Suppressor macrophage treated with lipopolysaccharide for 4 hours (primary cell): ENCODE results near the gene MYL4.
A peak's percentile ranks its signal among the peaks of the same experiment; 100 is the strongest.
"Not testable (repeated sequence)": the region's sequence is repeated elsewhere in the genome, so short reads cannot be mapped to it uniquely, and the experiment has no call there.

Experiments
- DNase-seq: peaks from one replicate; pipeline ENCODE4 v3.0.0-alpha.2; 2020

The MYL4 gene

GRCh38 chr17:47223460-47223859 lies 14.3 kb downstream of the MYL4 start:
- DNase-seq = no peak

DNA sequence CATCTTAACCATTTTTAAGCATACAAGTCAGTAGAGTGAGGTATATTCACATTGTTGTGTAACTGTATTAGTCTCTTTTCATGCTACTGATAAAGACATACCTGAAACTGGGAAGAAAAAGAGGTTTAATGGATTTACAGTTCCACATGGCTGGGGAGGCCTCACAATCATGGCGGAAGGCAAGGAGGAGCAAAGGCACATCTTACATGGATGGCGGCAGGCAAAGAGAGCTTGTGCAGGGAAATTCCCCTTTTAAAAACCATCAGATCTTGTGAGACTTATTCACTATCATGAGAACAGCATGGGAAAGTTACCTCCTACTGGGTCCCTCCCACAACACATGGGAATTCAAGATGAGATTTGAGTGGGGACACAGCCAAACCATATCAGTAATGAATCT lies 14.9 kb downstream of the MYL4 start:
- DNase-seq = not testable (repeated sequence)

- DNase-seq = no peak
These were observed 15.8 kb downstream of the MYL4 start for GRCh38 chr17:47224966-47225365.

GRCh38 chr17:47225436-47225858 lies 16.3 kb downstream of the MYL4 start:
- DNase-seq = peak; percentile 90

DNA sequence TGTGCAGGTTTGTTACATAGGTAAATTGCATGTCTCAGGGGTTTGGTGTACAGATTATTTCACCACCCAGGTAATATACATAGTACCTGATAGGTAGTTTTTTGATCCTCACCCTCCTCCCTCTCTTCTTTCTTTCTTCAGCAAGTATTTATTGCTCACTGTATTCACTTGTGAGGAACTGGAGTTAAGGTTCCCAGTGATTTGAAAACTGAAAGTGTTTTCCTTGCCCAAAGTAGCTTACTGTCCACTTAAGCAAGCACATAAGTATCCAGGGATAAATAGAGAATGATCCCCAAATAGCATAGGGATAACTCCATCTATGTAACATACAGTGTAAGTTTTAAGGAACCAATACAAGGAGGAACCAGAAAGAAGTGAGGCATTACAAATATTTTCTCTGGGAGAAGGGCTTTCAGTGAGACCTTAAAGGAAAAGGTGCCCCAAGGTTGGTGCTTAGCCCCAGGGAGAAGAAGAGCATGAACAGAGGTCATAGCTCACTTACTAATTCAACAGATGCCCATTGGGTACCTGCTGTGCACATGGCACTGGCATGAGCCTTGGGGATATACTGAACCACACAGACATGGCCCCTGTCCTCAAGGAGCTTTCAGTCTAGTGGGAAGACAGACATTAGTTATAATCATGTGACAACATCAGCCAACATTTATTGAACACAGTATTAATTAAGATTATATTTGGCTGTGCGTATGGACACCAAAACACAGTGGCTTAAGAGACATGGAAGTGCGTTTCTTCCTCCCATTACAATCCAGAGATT lies 17.0 kb downstream of the MYL4 start:
- peak; percentile 71 for DNase-seq

DNA sequence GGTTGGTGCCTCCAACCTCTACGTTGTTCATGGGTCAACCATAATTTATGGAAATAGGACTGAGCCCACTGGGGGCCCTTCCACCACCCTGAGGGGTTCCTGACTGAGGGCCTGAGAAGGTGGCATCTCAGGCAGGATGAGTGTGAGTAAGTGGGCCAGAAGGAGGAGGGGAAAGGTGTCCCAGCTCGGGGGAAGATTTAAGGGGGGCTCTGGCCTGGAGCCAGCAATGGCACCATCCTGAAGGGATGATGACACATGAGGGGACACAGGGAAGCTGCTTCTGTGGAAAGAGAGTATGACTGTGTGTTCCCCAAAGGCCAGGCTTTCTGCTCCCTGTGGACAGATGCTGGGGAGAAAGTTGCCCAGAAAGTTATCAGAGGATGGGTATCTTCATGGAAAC lies 18.7 kb downstream of the MYL4 start:
- no peak for DNase-seq

DNA sequence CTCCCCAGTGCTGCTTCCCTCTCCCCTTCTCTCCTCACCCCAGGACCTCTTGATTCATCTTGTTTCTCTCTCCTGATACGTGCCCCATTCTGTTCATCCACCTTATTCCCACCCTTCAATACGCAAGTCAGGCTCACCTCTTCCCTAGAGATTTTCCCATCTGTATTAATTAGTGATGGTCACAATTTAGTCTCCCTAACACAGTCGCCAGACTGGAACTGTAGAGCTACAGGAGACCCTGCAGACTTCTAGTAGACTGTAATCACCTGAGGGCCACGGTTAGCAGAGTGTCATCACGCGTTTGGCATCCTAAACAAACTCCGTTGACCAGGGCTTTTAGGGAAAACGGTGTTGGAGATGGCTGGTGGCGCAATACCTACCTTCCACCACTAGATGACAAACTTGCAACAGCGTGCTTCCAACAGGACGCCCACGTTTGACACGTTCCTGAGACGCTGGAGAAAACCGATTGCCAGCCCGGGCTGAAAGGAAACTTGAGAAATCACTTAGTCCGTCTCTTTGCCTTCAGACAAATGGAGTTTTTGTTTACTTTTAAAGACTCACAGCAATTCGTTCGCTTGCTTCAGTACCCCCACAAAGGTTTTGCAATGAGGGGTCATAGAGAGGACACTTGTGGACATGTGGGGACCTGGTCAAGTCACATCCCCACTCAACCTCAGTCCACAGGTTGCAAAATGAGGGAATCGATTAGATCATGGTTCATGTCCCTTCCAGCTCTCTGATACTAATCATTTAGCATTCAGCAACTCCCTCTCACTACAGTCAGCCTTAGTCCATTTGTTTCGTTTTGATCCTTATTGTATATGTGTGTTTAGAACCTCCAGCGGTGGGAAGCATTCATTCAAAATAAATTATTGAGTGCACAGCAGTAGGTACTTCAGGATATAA lies 20.6 kb downstream of the MYL4 start:
- DNase-seq = peak; percentile 94

DNA sequence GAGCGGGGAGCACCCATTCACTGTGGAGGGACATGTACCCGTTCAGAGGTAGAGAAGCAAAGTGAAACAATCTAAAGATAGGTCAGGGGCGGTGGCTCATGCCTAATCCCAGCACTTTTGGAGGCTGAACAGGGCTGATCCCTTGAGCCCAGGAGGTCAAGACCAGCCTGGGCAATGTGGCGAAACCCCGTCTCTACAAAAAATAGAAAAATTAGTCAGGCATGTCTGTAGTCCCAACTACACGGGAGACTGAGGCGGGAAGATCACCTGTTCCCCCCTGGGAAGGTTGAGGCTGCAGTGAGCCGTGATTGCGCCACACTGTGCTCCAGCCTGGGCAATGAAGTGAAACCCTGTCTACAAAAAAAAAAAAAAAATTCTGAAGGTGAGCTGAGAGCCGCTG lies 21.7 kb downstream of the MYL4 start:
- DNase-seq = no peak

- no peak for DNase-seq
These were observed 22.2 kb downstream of the MYL4 start for GRCh38 chr17:47231334-47231733.

DNA sequence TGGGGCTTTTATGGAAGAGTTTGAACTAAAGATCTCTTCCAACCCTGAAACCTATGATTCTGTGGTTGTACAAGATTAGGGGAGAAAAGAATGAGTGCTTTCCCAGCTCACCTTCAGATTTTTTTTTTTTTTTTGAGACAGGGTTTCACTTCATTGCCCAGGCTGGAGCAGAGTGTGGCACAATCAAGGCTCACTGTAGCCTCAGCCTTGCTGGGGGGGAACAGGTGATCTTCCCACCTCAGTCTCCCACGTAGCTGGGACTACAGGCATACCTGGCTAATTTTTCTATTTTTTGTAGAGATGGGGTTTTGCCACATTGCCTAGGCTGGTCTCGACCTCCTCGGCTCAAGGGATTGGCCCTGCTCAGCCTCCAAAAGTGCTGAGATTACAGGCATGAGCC lies 22.7 kb downstream of the MYL4 start:
- DNase-seq = no peak

GRCh38 chr17:47232465-47232864 lies 23.3 kb downstream of the MYL4 start:
- DNase-seq = no peak

DNA sequence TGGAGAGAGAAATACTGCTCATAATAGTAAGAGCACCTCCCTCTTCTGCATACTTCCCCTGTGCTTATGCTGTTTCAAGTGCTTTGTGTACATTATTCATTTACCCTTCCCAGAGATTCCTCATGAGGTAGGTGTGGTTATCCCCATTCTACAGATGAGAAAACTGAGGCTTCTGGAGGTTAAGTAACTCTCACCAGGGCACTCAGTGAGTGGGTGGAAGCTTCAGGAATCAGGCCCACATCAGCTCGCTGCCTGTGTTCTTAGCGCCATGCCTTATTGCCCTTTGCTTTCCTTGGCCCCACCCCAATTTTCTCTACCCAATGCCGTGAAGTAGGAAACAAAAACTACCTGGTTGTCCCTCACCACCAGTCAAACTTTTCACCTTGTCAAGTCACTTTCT lies 26.4 kb downstream of the MYL4 start:
- DNase-seq = no peak

- no peak for DNase-seq
These were observed 26.8 kb downstream of the MYL4 start for GRCh38 chr17:47235923-47236322.

DNA sequence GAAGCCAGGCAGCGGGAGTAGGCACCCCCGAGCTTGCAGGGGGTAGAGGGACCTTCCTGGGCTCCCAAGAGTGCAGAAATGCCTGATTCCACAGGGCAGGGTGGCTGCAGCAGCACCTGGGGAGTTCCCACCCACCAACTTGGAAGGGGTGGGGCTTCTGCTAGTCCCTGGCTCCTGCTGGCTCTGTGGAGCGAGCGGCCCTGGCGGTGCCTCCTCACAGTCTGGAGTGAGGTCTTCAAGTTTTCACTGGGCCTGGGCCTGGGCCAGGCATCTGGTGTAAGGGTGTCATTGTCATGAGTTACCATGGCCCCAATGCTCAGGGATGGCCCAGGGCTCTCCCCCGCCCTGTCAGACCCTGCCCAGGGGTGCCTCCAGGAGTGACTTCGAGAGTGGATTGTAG lies 28.7 kb downstream of the MYL4 start:
- DNase-seq = no peak

- DNase-seq = no peak
These were observed 29.3 kb downstream of the MYL4 start for GRCh38 chr17:47238321-47239010.

DNA sequence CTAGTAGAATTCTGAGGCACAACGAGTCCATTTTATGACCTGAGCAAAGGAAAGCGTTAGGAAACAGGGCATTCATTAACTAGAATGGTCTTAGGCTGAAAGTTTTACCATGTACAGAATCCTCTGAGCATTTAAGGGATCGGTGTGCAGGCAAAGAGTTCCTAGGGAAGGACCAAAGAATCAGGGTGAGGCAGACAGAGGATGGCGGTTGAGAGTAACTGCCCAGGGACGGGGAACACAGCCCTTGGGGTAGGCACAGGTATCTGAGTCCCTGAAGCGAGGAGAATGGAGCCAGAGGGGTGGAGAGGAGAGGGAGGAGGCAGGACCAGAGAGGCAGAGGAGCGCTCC lies 30.4 kb downstream of the MYL4 start:
- DNase-seq = no peak

DNA sequence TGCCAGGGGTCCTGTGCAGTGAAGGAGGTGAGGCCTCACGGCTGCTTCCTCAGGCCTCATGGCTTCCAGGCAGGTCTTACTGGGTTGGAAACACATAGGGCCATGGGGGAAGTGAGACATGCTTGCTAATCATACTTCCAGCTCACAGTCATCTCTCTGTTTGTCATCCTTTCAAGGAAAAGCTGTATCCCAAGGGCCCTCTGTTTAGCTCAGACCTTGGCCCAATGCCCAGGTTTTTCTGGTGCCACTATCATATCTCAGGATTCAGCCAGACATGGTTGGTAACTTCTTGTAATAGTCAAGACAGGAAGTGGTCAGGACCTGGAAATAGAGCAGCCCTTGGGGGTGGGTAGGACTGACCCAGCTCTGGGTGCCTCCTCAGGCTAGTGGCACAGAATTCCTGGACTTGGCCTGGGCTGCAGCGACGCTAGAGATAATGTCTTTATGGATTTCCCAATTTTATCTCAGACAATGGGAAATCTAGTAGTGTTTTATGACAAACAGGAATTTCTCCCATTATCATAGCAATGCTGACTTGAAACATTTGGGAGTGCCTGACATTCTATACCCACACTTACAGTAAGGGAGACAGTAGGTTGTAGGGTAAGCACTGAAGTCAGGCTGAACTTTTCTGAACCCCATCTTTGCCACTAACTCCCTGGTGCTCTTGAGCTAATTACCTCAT lies 31.0 kb downstream of the MYL4 start:
- peak; percentile 96 for DNase-seq

DNA sequence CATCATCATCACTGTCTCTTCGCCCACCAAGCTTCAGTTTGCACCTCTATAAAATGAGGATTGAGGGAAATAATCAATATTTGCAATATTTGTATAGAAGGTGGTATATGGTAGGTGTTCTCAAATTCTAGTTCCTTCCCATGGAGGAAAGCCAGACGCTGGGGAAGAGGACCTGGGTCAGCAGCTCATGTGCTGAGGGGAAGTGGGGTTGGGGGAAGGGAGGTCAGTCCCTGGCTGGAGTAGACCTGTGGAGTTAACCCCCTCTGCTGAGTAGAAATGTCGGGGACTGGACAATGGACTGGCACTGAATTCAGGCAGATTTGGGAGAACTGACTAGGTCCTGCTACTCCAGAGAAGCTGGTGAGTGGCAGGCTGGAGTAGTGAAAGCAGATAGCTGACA lies 31.7 kb downstream of the MYL4 start:
- no peak for DNase-seq

DNA sequence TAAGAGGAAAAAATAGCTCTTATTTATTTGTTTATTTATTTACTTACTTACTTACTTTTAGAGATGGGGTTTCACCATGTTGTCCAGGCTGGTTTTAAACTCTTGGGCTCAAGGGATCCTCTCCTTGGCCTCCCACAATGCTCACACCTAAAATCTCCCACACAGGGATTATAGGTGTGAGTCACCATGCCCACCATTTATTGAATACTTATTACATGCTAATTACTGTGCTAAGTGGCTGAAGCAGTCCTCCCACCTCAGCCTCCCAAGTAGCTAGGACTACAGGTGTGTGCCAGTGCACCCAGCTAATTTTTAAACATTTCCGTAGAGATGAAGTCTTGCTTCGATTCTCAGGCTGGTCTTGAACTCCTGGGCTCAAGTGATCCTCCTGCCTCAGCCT lies 33.5 kb downstream of the MYL4 start:
- DNase-seq = no peak

DNA sequence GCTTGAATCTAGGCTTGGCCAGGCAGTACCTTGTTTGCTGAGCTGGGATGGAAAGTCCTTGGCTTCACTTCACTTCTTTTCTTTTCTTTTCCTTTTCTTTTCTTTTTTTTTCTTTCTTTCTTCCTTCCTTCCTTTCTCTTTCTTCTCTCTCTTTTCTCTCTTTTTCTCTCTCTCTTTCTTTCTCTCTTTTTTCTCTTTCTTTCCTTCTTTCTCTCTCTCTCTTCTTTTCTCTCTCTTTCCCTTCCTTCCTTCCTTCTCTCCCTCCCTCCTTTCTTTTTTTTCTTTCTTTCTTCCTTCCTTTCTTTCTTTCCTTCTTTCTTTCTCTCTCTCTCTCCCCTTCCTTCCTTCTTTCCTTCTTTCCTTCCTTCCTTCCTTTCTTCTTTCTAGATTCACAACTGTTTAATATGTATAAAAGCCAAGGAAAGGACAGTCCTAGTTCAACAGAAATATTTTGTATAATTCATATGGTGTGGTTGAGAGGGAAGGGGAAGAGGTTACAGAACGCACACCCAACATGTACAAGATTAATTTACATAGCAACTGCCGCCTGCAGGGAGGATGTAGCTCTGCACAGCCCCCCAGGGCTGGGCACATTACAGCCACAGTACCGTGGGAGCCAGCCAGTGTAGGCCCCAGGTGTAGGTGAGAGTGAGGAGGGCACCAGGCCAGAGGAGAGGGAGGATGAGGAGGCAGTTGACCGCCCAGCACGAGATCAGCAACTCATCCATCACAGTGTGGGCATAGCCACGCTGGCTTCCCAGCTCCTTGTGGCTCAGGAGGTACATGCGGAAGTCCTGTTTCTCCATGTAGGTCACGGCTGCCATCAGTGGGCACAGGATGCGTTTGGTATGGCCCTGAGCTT lies 34.8 kb downstream of the MYL4 start:
- no peak for DNase-seq

GRCh38 chr17:47244697-47245096 lies 35.5 kb downstream of the MYL4 start:
- no peak for DNase-seq

GRCh38 chr17:47246120-47246519 lies 37.0 kb downstream of the MYL4 start:
- DNase-seq = no peak
